GM12873 (cell line): Measurements from ENCODE around the gene NDUFAB1.

Source experiments
- CTCF ChIP-seq: IDR thresholded peaks from 2 replicates; pipeline ENCODE4 v1.5.1; 2012; ENCODE audit warnings: low read depth, mild to moderate bottlenecking, moderate library complexity, low read length, control low read depth; ENCODE audit not compliant: insufficient read depth; ENCODE audit errors: missing control alignments

Gene NDUFAB1

GRCh38 chr16:23629516-23629915 lies 33.4 kb upstream of the NDUFAB1 start:
- no peak for TF ChIP-seq CTCF

GRCh38 chr16:23624092-23624491 lies 28.0 kb upstream of the NDUFAB1 start:
- no peak for TF ChIP-seq CTCF

- no peak for TF ChIP-seq CTCF
Measured at GRCh38 chr16:23615805-23616204, 19.7 kb upstream of the NDUFAB1 start.

- no peak for TF ChIP-seq CTCF
Measured at GRCh38 chr16:23611936-23612335, 15.8 kb upstream of the NDUFAB1 start.

- TF ChIP-seq CTCF, result no peak
Measured at GRCh38 chr16:23609929-23610328, 13.8 kb upstream of the NDUFAB1 start.

GRCh38 chr16:23608194-23608593 lies 12.1 kb upstream of the NDUFAB1 start:
- TF ChIP-seq CTCF, result no peak

GRCh38 chr16:23607726-23608125 lies 11.6 kb upstream of the NDUFAB1 start:
- no peak for TF ChIP-seq CTCF
